ENCODE measurements around the gene CYLC1.
A peak's percentile ranks its signal among the peaks of the same experiment; 100 is the strongest.

CYLC1 gene, protein sequence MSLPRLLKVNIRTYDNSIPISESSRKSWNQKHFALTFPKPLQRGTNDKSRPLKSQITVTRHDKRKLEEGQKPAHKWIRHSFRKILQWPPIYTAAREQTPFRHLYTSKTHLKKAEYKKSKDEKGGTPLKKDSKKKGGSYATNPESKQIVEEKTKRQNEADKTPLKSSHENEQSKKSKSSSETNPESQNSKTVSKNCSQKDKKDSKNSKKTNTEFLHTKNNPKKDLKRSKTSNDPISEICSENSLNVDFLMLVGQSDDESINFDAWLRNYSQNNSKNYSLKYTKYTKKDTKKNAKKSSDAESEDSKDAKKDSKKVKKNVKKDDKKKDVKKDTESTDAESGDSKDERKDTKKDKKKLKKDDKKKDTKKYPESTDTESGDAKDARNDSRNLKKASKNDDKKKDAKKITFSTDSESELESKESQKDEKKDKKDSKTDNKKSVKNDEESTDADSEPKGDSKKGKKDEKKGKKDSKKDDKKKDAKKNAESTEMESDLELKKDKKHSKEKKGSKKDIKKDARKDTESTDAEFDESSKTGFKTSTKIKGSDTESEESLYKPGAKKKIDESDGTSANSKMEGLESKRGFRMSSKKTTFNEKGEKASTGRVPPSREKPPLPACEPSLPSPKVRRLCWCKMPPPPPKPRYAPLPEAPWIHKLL

DNA sequence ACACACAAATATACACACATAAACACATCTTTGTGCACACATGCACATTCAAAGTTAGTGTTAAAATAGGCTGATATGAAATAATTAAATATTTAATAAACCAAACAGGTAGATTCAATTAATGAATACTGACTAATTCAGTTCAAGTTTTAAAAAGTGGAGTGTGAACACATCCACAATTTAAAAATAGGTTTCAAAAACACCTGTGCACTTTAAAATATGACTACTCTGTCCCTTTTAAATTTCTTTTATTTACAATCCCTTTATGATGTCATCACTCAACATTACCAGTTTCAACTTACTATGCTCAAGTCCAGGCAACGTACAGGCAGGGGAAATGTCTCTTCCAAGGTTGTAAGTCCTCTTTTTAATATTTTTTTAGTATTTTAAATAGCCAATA is at the start of gene CYLC1:
Gene CYLC1, plus strand, starts transcription at position 301 of the 400 bp plus-strand sequence. Its CDS starts 37 bp downstream, at position 338.
- DNase-seq: no peak

DNA sequence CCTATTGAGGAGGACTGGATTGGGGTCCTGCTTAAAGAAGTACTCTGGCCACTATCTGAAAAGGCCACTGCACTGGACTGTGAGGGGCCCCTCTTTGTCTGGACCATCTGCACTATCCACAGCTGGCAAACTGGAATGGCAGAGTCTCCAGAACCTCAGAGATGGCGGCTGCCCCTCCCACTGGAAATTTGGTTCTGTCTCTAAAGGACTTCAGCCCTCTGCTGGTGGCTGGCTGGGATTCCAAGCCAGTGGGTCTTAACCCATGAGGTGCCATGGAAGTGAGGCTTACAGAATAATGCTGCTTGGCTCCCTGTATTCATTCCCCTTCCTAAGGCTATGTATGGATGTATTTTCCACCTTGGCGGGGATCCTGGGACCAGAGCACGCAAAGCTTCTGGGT is 41.6 kb upstream of the CYLC1 start:
- no peak for DNase-seq

DNA sequence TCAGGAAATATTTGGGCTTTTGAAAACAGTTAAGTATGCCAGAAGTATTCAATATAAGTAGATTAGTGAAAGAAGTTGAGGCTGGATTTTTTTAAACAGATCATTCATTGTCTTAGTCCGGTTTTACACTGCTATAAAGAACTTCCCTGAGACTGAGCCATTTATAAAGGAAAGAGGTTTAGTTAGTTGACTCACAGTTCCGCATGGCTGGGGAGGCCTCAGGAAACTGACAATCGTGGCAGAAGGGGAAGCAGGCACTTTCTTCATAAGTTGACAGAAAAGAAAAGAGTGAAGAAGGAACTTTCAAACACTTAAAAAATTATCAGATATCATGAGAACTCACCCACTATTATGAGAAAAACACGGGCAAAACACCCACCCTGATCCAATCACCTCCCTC is 31.1 kb upstream of the CYLC1 start:
- no peak for DNase-seq

DNA sequence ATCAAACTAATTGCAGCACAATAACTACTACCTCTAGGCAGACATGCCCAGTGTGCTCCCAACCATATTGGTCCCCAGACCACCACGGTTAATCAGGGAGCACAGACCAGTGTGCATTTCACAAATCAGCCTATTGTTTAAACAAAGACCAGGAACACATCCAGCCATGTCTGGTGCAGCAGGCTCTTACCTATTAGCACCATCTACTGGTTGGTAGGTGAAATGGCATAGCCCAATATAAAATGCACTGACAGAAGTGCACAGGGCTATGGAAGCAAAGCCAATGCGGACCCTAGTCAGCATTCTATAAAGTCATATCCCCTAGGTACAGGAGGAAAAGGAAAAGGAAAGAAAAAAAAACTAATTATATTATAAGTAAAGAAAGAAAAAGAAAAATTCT is 15.5 kb upstream of the CYLC1 start:
- peak in 1 of 2 experiments; percentile 20 for DNase-seq

DNA sequence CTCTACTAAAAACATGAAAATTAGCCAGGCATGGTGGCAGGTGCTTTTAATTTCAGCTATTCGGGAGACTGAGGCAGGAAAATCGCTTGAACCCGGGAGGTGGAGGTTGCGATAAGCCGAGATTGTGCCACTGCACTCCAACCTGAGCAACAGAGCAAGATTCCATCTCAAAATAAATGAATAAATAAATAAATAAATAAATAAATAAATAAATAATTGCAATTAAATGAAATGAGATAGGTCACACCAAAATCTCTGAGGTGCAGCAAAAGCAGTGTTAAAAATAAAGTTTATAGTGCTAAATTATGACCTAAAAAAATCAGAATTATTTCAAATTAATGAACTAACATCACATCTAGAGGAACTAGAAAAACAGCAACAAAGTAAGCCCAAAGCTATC is 13.6 kb upstream of the CYLC1 start:
- DNase-seq: no peak

DNA sequence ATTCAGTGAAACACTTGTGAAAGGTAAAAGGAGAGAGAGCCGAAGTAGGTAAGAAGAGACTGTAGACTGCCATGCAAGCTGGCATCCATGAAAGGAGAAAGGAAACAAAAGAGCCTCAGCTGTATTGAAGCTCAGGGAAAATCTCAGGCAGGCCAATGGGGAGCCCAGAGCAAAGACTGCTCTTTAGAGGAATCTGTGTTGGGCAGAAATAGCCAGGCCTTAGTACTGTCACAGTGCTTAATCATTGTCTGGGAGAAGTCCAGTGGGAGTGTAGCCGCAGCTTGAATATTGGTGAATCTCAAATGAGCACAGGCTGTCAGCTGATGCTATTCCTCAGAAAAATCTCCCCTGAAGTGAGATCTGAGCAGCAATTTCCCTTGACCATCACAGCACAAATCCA is 27.6 kb downstream of the CYLC1 start:
- no peak for DNase-seq

DNA sequence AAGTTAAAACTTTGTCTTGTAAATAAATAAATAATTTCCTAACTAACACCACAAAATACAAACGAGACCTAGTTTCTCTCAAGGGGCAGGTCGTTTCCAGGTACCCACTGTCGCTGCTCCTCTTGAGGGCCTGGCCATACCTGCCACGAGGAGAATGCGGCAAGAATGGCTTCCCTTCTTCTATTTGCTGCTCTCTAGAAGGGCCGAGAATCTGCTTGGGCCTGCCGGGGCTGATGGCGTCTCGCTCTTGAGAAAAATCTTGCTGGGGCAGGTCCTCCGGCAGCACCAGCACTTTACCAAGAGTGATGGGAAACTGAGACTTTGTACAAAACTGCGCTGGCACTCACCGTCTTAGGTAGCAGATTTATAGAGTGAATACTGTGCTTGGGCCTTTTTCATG is 31.5 kb downstream of the CYLC1 start:
- DNase-seq: no peak

DNA sequence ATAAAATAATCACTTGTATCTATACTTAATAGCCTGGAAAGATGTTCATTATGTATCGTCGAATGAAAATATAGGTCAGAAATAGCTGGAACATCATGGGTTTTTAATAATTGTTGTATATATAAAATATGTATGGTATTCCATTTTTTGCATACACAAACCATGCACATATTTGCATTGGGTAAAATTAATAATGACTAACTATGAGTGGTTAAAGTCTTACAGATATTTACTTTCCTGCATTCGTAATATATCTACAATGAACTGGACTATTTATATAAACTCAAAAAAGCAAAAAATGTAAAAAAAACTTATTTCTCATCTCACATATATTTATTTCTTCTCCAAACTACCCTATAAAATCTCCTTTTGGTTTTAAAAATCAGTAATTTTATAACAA is 46.0 kb downstream of the CYLC1 start:
- DNase-seq: no peak

DNA sequence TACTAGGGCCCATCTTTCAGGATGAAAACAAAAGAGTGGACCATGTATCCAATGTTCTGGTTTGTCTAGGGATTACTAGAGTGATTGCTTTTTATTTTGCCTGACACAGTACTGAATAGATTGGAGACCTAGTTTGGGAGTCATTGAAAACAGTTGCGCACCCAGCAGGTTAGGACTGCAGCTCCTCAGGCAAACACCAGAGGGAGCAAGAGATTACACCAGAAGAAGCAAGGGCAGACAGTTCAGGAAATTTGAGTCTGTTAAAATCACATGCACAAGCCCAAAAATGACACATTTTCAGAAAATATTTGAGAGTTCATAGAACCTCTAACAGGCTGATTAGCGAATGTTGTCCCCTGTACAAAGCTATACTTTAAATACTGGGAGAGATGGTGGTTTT is 55.6 kb downstream of the CYLC1 start:
- DNase-seq: peak in 1 of 2 experiments; percentile 20

DNA sequence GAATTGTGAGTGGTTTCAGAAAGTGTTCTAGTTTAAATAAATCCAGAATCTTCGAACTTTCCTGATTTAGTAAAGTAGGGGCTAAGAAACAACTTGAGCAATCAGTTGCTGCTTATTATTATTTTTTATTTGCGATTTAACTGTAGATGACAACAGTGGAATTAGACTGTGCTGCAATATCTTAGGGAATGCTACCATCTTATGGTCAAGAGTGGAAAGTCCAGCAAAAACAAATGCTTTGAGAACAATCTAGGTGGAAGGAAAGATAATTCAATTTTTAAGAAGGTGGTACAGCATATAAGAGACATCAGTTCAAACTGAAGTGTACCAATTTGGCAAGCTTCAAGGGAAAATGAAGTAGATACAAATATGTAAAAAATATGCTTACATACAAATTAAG is 73.3 kb downstream of the CYLC1 start:
- no peak for DNase-seq

All from activated T-cell treated with anti-CD3 and anti-CD28 coated beads, Interleukin-2, amount 50 U/mL, for 48 hours (primary cell).